NCI-H510A (cell line): Measurements from ENCODE around the gene DAG1.
"Not testable (repeated sequence)": the region's sequence is repeated elsewhere in the genome, so short reads cannot be mapped to it uniquely, and the experiment has no call there.

Experiments used
- DNase-seq: peaks from one replicate; lab custom pipeline; 2025; lab: John Stamatoyannopoulos, UW

The DAG1 gene

DNA sequence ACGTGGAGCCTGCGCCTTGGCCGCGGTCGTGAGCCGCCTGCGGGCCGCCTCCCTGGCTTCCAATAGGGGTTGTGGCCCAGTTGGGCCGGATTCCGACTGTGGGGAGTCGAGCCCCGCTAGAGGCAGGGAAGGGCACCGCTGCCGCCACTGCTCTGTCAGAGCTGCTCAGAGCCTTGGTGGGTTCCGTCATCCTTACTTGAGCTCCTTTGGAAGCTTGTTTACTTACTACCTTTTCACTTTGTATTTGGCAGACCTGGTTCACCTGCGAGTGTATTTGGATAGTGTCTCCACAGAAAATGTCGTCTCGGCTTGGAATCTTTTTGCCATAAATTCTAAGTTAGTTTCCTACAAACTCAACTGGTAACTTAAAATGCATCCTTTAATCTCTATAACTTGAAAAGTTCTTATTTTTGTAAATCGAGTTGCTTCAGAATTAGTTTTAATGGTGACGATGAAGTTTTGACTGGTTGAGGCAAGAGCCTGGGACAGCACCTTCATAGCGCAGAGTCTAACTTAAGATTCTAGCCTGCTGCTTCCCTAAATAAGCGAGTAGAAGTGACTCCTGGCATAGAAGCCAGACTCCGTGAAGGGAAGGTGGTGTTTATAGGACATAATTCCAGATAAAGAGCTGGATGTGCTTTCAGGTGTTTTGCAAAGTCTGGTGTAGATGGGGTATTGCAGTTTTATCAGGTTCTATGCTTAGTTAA is 800 bp downstream of the DAG1 start:
- no peak for DNase-seq

DNA sequence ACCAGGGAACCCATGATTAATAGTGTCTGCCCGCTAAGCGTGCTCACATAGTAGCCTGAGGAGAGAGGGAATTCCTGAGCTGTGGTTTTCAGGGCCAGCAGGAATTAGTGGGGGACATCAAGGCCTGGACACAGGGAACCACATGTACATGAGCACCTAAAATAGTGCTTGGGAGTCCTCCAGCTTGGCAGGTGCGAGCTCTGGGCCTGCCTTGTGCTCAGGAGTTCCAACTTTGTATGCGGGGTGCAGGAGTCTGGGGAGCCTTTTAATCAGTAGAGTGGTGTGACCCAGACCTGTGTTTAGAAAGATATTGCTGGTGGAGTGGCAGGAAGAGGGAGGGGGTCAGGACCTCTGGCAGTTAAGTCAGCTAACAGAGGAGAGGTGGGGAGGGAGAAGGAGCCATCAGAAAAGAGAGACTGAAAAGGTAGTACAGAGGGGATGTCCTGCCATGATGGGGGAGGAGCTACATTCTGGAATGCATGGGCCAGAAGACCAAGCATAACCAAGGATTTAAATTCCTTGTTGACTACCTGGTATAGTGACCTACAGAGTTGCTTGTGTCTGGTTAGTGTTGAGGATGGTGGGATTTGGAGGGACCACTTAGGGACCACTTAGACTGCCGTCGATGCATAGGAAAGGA is 1.9 kb downstream of the DAG1 start:
- no peak for DNase-seq

DNA sequence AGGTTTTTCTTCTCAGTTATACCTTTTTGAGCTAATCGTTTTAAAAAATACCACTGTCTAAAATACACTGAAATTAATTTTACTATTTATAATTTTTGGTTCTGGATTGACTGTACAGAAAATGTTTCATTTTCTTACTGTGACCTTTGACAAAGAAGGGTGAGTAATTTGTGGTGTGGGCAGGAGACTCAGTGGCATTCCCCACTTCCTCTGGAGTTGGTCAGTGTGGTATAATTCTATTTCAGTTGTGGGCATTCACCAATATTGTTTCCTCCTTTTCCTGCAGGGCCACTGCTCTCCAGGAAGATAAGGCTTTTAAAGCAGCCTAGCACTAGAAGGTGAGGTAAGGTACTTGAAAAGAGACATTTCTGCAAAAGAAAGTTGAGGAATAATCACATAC is 6.5 kb downstream of the DAG1 start:
- no peak for DNase-seq

DNA sequence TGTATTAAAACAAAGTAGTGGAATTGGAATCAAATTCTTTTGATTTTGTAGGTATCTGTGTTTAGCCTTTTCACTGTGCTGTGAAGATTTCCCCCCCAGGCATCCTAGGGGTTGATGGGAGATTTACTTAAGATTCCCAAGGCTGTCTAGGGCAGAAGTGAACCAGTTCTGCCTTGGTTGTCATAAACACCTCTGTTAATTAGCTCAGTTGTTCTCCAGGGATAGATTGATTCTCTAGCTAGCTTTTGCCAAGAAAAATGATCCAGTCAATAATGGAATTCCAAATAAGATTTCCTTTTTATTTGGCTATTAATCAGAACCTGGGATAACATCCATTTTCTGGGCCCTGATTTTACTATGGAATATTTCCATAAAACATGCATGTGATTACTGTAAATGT is 12.7 kb downstream of the DAG1 start:
- DNase-seq, result no peak

DNA sequence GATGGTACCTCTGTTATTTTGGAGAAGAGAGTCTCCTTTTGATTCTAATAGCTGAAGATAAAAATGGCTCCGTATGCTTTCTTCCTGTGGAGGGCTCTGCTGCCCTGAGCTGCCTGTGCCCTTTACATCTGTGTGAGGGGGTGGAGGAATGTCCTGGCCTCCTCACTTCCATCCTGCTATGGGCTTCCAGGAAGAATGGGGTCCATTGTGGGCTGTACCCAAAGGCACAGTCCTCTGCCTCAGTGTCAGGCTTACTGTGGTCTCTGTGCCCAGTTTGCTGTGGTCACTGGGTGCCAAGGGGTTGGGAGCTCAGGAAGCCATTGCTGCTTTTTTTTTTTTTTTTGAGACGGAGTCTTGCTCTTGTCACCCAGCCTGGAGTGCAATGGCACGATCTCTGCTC is 14.4 kb downstream of the DAG1 start:
- DNase-seq, result no peak

DNA sequence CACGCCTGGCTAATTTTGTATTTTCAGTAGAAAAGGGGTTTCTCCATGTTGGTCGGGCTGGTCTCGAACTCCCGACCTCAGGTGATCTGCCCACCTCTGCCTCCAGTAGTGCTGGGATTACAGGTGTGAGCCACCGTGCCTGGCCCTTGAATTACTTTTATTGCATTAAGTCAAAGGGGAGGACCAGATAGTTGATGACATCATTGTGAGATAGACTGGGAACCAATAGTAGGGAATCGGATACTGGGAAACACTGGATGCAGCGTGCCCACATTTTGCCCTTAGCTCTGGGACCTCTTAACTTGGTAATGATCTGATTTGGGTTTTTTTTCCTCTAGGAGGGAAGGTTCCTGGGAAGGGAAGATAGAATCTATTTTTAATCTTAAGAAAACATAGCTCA is 19.2 kb downstream of the DAG1 start:
- DNase-seq, result no peak

DNA sequence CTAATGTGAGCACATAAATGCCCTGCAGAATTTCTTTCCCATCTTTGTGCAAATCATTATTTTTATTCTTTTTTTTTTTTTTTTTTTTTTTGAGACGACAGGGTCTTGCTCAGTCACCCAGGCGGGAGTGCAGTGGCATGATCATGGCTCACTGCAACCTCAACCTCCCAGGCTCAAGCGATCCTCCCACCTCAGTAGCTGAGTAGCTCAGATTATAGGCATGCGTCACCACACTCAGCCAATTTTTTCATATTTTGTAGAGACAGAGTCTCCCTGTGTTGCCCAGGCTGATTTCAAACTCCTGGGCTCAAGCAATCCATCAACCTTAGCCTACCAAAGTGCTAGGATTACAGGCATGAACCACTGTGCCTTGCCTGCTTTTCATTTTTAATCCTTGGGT is 22.9 kb downstream of the DAG1 start:
- DNase-seq, result no peak

DNA sequence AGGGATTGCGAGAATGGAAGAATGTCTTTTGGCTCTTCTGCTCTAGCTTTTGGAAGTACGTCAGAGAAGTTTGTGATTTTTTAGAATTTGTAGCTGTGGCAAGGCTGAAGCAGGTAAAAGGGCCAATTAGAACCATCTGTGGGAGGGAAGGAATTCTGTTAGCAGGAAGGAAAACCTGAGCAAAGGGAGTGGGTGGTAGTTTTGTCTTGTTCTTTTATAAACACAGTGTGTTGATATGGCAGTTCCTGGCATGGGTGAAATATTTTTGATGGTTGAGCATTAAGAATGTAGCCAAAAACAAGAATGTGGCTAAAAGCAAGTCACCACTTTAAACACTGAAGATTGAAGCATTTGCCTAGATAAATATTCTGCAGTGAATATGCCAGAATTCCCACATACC is 23.8 kb downstream of the DAG1 start:
- no peak for DNase-seq

DNA sequence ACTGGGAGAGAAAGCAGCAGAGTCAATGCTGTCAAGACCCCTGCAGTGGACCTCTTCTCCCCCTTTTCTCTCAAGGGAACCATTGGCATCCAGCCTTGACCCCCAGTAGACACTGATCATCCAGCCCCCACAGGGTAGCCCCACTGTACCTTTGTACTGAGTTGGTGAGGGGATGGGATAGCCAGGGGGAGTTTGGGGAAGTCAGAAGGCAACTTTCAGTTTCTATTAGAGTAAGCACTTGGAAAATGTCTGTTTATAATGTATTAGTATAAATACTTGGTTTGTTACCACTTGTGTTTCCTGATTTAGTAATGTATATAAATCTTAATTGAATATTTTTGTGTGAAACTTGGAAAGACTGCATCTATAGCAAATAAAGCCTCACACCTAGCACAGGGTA is 25.0 kb downstream of the DAG1 start:
- DNase-seq, result no peak

DNA sequence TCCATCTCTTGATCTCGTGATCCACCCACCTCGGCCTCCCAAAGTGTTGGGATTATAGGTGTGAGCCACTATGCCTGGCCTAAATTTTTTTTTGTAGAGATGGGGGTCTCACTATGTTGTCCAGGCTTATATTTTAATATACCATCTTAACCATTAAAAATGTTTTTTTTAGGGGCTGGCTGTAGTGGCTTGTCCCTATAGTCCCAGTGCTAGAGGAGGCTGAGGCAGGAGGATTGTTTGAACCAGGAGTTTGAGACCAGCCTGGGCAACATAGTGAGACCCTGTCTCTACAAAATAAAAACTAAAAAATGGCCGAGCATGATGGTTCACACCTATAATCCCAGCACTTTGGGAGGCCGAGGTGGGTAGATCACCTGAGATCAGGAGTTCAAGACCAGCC is 26.8 kb downstream of the DAG1 start:
- DNase-seq, result not testable (repeated sequence)

DNA sequence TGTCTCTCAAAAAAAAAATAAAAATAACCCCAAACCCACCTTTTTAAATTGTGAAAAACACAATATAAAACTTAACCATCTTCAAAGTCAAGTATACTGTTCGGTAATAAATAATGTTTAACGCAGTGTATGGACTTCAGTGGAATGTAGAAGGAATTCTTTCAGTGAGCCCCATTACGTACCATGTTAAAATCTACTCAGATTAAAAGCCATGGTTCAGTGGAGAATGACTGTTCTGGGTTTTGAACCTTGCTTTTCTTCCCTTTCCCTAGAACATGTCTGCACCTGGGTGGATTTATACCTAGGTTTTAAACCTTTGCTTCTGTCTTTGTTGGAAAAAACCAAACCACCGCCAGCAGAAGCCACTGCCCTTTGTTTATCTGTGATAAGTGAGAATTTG is 27.5 kb downstream of the DAG1 start:
- no peak for DNase-seq

DNA sequence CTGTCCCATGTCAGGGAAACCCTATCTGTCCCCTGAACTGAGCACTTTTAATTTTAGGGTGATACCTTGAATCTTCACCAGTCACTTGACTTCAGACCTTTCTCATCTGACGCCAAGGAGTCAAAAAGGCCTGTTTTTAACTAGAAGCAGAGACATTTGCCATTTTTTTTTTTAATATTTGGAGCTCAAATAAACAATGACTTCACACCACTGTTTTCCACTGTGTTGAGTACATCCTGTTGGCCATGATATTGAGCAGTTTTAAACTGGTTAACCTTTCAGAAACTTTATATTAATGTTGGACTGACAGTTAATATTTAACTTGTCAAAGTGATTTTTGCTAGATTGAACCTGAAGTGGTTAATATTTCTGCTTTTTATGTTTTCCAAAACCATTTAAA is 28.2 kb downstream of the DAG1 start:
- no peak for DNase-seq

DNA sequence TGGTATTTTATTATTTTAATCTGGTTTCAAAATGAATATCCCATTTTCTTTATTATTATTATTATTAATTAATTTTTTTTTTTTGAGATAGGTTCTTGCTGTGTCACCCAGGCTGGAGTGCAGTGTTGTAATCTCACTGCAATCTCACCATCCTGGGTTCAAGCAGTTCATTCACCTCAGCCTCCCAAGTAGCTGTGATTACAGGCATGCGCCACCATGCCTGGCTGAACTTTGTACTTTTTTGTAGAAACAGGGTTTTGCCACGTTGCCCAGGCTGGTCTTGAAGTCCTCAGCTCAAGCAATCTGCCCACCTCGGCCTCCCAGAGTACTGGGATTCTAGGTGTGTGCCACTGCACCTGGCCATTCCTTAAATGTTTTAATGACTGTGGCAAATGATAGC is 28.6 kb downstream of the DAG1 start:
- no peak for DNase-seq

DNA sequence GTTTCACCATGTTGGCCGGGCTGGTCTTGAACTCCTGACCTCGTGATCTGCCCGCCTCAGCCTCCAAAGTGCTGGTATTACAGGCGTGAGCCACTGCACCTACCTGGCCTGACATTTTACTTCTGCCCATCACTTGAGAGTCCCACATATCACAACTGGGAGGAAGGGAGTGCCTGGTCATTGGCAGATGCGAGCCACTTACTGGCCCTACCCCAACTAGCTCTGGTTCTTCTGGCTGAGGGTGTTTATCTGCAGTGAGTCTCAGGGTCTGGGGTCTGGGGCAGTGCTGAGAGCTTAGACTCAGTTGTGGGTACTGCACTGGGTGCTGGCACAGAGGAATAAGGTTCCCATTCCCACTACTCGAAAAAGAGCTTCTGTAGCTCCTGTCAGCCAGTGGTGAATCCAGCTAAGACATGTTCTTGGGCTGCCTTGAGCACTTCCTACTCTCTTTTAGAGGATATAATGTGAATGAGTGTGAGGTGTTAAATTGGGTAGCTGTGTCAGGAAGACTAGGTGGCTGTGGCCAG is 30.2 kb downstream of the DAG1 start:
- DNase-seq, result no peak

DNA sequence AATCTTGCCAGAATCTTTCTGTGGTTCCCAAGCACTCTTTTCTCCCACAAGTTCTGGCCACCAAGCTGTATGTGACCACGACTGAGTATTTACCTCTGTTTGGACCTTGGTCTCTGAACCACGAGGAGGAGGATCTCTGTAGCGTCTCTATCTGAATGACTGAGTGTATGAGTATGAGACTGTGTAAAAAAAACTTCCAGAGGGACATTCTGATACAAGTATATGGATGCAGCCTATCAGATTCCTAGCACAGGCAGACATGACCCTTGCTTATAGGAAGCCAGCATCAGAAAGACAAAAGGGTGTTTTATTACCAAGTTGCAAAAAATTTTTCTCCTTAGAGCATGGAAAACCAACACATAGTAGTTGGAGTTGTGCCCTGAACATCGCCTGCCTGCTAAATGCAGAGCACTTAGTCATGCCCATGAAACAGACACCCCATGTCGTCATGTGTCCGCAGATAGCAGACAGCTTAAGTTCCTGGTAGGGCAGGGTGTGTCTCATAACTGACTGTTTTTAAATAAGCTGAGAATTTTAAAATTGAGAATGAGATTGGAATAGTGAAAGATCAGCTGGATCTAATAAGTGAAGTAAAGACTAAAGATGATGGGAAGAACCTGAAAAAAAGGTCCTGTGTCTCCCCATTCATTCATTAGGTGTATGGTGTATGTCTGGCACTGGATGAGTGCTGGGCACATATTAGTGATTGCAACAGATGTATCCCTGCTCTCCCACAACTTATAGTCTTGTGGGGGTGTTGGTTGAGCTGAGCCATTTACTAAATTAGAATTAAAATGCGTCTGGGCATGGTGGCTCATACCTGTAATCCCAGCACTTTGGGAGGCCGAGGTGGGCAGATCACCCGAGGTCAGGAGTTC is 30.9 kb downstream of the DAG1 start:
- DNase-seq, result no peak

DNA sequence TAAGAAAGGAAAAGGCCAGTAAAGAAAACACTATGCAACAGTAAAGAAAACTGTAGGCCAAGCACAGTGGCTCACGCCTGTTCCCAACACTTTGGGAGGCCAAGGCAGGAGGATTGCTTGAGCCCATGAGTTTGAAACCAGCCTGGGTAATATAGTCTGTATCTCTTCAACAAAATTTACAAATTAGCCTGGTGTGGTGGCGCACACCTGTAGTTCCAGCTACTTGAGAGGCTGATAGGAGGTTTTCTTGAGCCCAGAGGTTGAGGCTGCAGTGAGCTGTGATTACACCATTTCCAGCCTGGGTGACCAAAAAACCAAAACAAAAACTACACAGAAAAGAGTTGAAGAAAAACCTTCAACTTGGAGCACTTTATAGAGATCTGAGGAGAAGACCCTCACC is 31.8 kb downstream of the DAG1 start:
- no peak for DNase-seq

DNA sequence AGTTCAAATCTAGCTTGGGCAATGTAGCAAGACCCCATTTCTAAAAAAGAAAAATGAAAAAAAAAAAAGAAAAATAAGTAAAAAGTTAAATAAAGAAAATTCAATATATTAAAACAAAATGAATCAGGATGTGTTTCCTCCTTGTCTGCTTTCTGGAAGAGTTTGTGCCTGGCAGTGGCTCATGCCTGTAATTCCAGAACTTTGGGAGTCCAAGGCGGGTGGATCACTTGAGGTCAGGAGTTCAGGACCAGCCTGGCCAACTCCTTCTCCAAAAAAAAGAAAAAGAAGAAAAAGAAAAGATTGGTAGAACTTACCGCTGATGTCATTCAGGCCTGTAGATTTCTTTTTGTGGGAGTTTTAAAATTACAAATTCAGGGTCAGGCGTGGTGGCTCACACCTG is 36.8 kb downstream of the DAG1 start:
- DNase-seq, result no peak

DNA sequence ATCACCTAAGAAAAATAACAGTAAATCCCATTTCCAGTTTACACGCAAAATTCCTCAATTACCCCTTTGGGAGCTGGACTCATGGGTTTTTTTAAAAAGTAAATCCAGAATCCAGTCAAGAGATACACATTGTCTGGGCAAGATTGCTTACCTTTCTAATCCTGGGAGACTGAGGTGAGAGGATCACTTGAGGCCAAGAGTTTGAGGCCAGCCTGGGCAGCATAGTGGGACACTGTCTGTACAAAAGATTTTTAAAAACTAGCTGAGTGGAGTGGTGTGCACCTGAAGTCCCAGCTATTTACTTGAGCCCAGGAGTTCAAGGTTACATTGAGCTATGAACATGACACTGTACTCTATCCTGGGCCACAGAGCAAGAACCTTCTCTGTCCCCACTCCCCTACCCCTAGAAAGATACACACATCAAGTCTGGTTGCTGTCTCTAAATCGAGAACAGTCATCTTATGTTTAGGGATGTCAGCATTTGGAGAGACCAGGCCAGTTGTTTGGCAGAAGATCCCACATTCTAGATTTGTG is 39.0 kb downstream of the DAG1 start:
- no peak for DNase-seq

DNA sequence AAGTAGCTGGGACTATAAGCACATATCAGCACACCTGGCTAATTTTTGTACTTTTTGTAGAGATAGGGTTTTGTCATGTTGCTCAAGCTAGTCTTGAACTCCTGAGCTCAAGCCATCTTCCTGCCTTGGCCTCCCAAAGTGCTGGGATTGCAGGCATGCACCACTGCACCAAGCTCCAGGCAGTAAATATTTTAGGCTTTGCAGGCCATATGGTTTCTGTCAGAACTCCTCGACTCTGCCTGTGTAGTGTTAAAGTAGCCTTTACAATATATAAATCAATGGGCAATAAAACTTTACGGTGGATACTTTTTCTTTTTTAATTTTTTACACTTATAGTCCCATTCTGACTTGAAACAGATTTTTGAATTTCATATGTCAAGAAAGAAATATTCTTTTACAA is 41.6 kb downstream of the DAG1 start:
- DNase-seq, result no peak

DNA sequence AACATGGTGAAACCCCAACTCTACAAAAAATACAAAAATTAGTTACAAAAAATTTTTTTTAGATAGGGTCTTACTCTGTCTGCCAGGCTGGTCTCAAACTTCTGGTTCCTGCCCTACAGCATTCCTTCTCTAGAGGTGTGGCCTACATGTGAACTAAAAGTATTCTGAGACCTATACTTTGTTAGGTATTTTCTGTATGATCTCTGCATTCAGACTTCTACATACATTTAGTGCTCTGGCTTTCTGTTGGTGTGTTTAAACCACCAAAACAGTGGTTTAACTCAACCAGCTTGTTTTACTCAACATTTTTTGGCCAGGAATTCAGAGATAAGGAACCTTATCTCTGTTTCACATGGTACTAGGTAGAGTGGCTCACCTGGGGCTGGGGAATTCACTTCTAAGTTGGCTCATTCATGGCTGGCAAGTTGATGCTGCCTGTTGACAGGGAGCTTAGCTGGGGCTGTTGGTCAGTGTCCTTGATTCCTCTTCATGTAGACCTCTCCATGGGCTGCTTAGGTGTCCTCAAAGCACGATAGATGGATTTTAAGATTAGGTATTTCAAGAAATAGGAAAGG is 42.8 kb downstream of the DAG1 start:
- DNase-seq, result no peak

DNA sequence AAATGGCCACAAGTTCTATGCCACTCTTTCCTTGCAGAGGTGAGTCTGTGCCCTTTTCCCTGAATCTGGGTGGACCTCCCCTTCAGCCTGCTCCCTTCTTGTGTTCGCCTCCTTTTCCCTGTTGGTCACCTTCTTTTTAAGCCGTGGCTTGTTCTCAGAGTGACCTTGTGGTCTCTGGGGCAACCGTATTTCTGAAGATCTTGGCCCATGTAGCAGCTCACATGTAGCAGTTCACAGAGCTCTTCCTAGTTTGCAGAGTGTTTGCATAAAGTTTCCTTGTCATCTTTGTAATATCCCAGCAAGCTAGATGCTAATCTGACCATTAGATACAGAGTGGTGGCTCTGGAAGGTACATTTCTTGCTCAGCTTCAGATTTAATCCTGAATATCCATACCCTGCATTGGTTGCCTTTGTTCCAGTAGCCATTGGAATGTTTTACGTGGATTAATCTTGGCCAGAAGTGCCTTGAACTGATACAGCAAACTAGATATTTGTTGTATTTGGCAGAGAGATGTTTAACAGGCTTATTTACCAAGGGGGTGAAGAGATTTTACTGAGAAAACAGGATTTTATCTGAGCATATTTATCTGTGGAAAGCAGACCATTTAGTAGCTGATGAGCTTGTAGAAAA is 43.5 kb downstream of the DAG1 start:
- no peak for DNase-seq

DNA sequence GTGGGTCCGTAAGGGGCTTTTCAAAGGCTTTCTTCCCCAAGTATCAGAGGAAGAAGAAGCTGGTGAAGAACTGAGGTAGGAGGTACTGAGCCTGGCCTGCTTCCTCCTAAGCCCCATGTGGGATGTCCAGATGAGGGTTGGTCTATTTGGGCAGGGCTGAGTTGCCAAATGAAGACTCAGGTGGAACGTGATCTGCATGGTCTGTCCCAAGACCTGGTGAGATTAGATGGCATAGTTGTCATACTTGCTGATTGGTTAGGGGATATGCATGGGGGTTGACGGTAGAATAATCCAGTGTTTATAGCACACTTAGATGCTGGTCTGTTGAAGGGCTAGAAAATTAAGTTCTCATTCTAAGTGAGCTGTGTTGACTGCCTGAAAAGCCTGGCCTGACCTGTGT is 47.9 kb downstream of the DAG1 start:
- no peak for DNase-seq
